H9 (cell line): ENCODE results near the gene SORBS1. TPM values are rescaled to one million over a fixed set of nuclear protein-coding genes. Genes with fewer than 3 reads are reported as not detected.

Experiments
- DNase-seq: peaks from one replicate; pipeline ENCODE4 v3.0.0-alpha.2; 2017
- H2AFZ ChIP-seq: one replicate; pipeline ENCODE4 v1.6.1; 2013; ENCODE audit warnings: mild to moderate bottlenecking, low read length, control low read depth, moderate library complexity
- H2AK5ac ChIP-seq: 2 replicates; pipeline ENCODE4 v1.6.1; 2013; ENCODE audit warnings: low read length, control low read depth, mixed read lengths; ENCODE audit not compliant: insufficient read length
- H2BK120ac ChIP-seq: one replicate; pipeline ENCODE4 v1.6.1; 2013; ENCODE audit warnings: low read depth, mild to moderate bottlenecking, low read length, control low read depth, inconsistent platforms; ENCODE audit not compliant: poor library complexity, severe bottlenecking
- H2BK12ac ChIP-seq: 2 replicates; pipeline ENCODE4 v1.6.1; 2013; ENCODE audit warnings: low read length, control low read depth, mixed read lengths, low read depth; ENCODE audit not compliant: insufficient read length
- H2BK15ac ChIP-seq: 2 replicates; pipeline ENCODE4 v1.6.1; 2013; ENCODE audit warnings: low read depth, low read length, control low read depth
- H2BK20ac ChIP-seq: one replicate; pipeline ENCODE4 v1.6.1; 2013; ENCODE audit warnings: low read depth, mild to moderate bottlenecking, low read length, control low read depth, inconsistent platforms; ENCODE audit not compliant: poor library complexity, severe bottlenecking
- H2BK5ac ChIP-seq: 2 replicates; pipeline ENCODE4 v1.6.1; 2013; ENCODE audit warnings: low read length, control low read depth, mixed read lengths; ENCODE audit not compliant: insufficient read length
- H3K14ac ChIP-seq: 2 replicates; pipeline ENCODE4 v1.6.1; 2013; ENCODE audit warnings: low read length, control low read depth; ENCODE audit not compliant: insufficient read depth
- H3K18ac ChIP-seq: 2 replicates; pipeline ENCODE4 v1.6.1; 2013; ENCODE audit warnings: low read depth, mild to moderate bottlenecking, mixed read lengths, low read length, control low read depth; ENCODE audit not compliant: insufficient read length
- H3K23ac ChIP-seq: 2 replicates; pipeline ENCODE4 v1.6.1; 2013; ENCODE audit warnings: low read length, control low read depth, mixed read lengths, low read depth; ENCODE audit not compliant: insufficient read length
- H3K23me2 ChIP-seq: 2 replicates; pipeline ENCODE4 v1.6.1; 2013; ENCODE audit warnings: low read depth, mild to moderate bottlenecking, mixed read lengths, low read length, control low read depth; ENCODE audit not compliant: insufficient read length, poor library complexity, severe bottlenecking
- H3K27ac ChIP-seq: 2 replicates; pipeline ENCODE4 v1.5.1; 2013; ENCODE audit warnings: low read length, control low read depth, mixed read lengths, low read depth; ENCODE audit not compliant: insufficient read length
- H3K27me3 ChIP-seq: 2 replicates; pipeline ENCODE4 v1.6.1; 2013; ENCODE audit warnings: low read length, control low read depth, inconsistent platforms; ENCODE audit not compliant: insufficient read depth
- H3K4ac ChIP-seq: 2 replicates; pipeline ENCODE4 v1.6.1; 2013; ENCODE audit warnings: low read depth, mild to moderate bottlenecking, control low read depth, inconsistent platforms, low read length, moderate library complexity
- H3K4me1 ChIP-seq: 2 replicates; pipeline ENCODE4 v1.6.1; 2013; ENCODE audit warnings: low read length, control low read depth, inconsistent platforms; ENCODE audit not compliant: insufficient read depth
- H3K4me2 ChIP-seq: 2 replicates; pipeline ENCODE4 v1.6.1; 2013; ENCODE audit warnings: low read length, control low read depth, mixed read lengths; ENCODE audit not compliant: insufficient read length, insufficient read depth
- H3K56ac ChIP-seq: 2 replicates; pipeline ENCODE4 v1.6.1; 2013; ENCODE audit warnings: low read depth, mild to moderate bottlenecking, mixed read lengths, low read length, control low read depth; ENCODE audit not compliant: insufficient read length
- H3K79me1 ChIP-seq: 2 replicates; pipeline ENCODE4 v1.6.1; 2013; ENCODE audit warnings: low read depth, mild to moderate bottlenecking, moderate library complexity, low read length, control low read depth, inconsistent platforms; ENCODE audit not compliant: insufficient read depth, poor library complexity, severe bottlenecking
- H3K79me2 ChIP-seq: 2 replicates; pipeline ENCODE4 v1.6.1; 2013; ENCODE audit warnings: low read length, control low read depth, inconsistent platforms; ENCODE audit not compliant: insufficient read depth
- H3K9ac ChIP-seq: 2 replicates; pipeline ENCODE4 v1.6.1; 2013; ENCODE audit warnings: low read length, control low read depth, mixed read lengths; ENCODE audit not compliant: insufficient read length; ENCODE audit errors: extremely low read depth
- H3K9me3 ChIP-seq: one replicate; pipeline ENCODE4 v1.6.1; 2013; ENCODE audit warnings: low read depth, low read length, inconsistent platforms; ENCODE audit not compliant: control insufficient read depth
- H3T11ph ChIP-seq: one replicate; pipeline ENCODE4 v1.6.1; 2013; ENCODE audit warnings: mild to moderate bottlenecking, low read length, control low read depth, inconsistent platforms
- H4K20me1 ChIP-seq: one replicate; pipeline ENCODE4 v1.6.1; 2013; ENCODE audit not compliant: control insufficient read depth, insufficient read length, insufficient read depth
- H4K5ac ChIP-seq: 2 replicates; pipeline ENCODE4 v1.6.1; 2013; ENCODE audit warnings: low read depth, mild to moderate bottlenecking, mixed read lengths, low read length, control low read depth; ENCODE audit not compliant: insufficient read length
- H4K8ac ChIP-seq: replicated peaks from 2 replicates; pipeline ENCODE4 v1.6.1; 2013; ENCODE audit warnings: low read length, control low read depth, mixed read lengths, low read depth; ENCODE audit not compliant: insufficient read length
- H4K91ac ChIP-seq: 2 replicates; pipeline ENCODE4 v1.6.1; 2013; ENCODE audit warnings: low read depth, mild to moderate bottlenecking, moderate library complexity, mixed read lengths, low read length, control low read depth; ENCODE audit not compliant: insufficient read length
- H3K27ac Mint-ChIP-seq, 3 experiments: 2 replicates in 2 of 3; 3 replicates in 1 of 3; pipeline ENCODE4 v1.8.0; 2020 to 2021; ENCODE audit warnings: mixed read lengths in 3 of 3, mild to moderate bottlenecking in 1 of 3, moderate library complexity in 1 of 3
- H3K27me3 Mint-ChIP-seq: 2 replicates; pipeline ENCODE4 v1.8.0; 2021; ENCODE audit warnings: low read depth, mild to moderate bottlenecking, moderate library complexity, mixed read lengths
- H3K36me3 Mint-ChIP-seq, 3 experiments: 2 replicates in 2 of 3; 3 replicates in 1 of 3; pipeline ENCODE4 v1.8.0; 2020 to 2021; ENCODE audit warnings: low read depth in 3 of 3, mixed read lengths in 3 of 3; ENCODE audit not compliant: insufficient read depth in 1 of 3
- H3K4me1 Mint-ChIP-seq, 2 experiments: 2 replicates each; pipeline ENCODE4 v1.8.0; 2020; ENCODE audit warnings: mixed read lengths in 2 of 2
- H3K4me3 Mint-ChIP-seq, 2 experiments: 2 replicates in 1 of 2; 3 replicates in 1 of 2; pipeline ENCODE4 v1.8.0; 2020 to 2021; ENCODE audit warnings: mild to moderate bottlenecking in 2 of 2, mixed read lengths in 2 of 2, moderate library complexity in 1 of 2
- H3K9me3 Mint-ChIP-seq, 2 experiments: 2 replicates in 1 of 2; 3 replicates in 1 of 2; pipeline ENCODE4 v1.8.0; 2020; ENCODE audit warnings: mild to moderate bottlenecking in 2 of 2, mixed read lengths in 2 of 2, moderate library complexity in 1 of 2
- CTCF ChIP-seq: fragments of 200-600 bp; sonication (generic); conservative IDR thresholded peaks from 3 replicates; pipeline ENCODE4 v1.8.0; 2021; ENCODE audit warnings: antibody characterized with exemption, mild to moderate bottlenecking
- WGBS: extraction: QIAGEN DNeasy Blood & Tissue Kit; methylation state at CpG from one replicate; pipeline ENCODE4 v1.1.7; 2013; ENCODE audit warnings: missing lambda C conversion rate, low lambda C conversion rate, mixed read lengths; ENCODE audit not compliant: insufficient read length; ENCODE audit errors: extremely low coverage; 5-methylcytosine and 5-hydroxymethylcytosine counted together
- total RNA-seq: library from RNA; stranded (reverse); gene quantifications from 2 replicates; pipeline ENCODE4 v1.2.1, GENCODE V29; 2021

The SORBS1 gene
- total RNA-seq, 1 experiment from 2014 or later: 24.3 TPM

GRCh38 chr10:95461611-95462010, 99.6 kb downstream of the SORBS1 start:
- TF ChIP-seq CTCF: no peak
- H2BK5ac ChIP-seq: no peak overlapping the region
- no peak overlapping the region for H2BK120ac ChIP-seq
- H3K36me3 Mint-ChIP-seq: no peaks in the 10 kb centered on the region
- no peak overlapping the region for H3K9ac ChIP-seq
- H2AK5ac ChIP-seq: no peak overlapping the region
- no peak overlapping the region for H3K27ac Mint-ChIP-seq
- H3K23ac ChIP-seq: no peak overlapping the region
- H4K8ac ChIP-seq: no peak overlapping the region
- no peak overlapping the region for H2BK20ac ChIP-seq
- no peaks in the 10 kb centered on the region for H3K9me3 Mint-ChIP-seq
- no peak overlapping the region for H3K4me2 ChIP-seq
- no peak overlapping the region for H3K27ac ChIP-seq
- no peak overlapping the region for H3K4ac ChIP-seq
- no peak overlapping the region for H4K91ac ChIP-seq
- no peaks in the 10 kb centered on the region for H3K79me2 ChIP-seq
- H2BK12ac ChIP-seq: no peak overlapping the region
- H3K79me1 ChIP-seq: no peaks in the 10 kb centered on the region
- no peaks in the 10 kb centered on the region for H3K9me3 ChIP-seq
- H3K23me2 ChIP-seq: no peaks in the 10 kb centered on the region
- H3K27me3 ChIP-seq: no peaks in the 10 kb centered on the region
- H3K27me3 Mint-ChIP-seq: peaks cover 2% of the 10 kb centered on the region; the same call in 1 of the 2 replicates
- WGBS: no CpG with 5 or more reads among the region's 4 CpGs
- H3T11ph ChIP-seq: no peak overlapping the region
- no peak overlapping the region for H3K18ac ChIP-seq
- no peaks in the 10 kb centered on the region for H4K20me1 ChIP-seq
- H4K5ac ChIP-seq: no peak overlapping the region
- H3K4me1 ChIP-seq: peaks cover 16% of the 10 kb centered on the region; the same call in 1 of the 2 replicates
- no peak overlapping the region for H3K14ac ChIP-seq
- no peak overlapping the region for H3K56ac ChIP-seq
- no peak for DNase-seq
- H2AFZ ChIP-seq: no peak overlapping the region
- H3K4me3 Mint-ChIP-seq: 0 out of 5 replicates have a peak overlapping the region, but pooled peaks of 1 of the 2 experiments have one; percentile 17
- peaks cover 39 to 56% of the 10 kb centered on the region in 2 experiments for H3K4me1 Mint-ChIP-seq
- H2BK15ac ChIP-seq: no peak overlapping the region
